GM21528 (cell line): Measurements from ENCODE around the gene GRIA4.
"Not testable (repeated sequence)": the region's sequence is repeated elsewhere in the genome, so short reads cannot be mapped to it uniquely, and the experiment has no call there.

ENCODE experiments used
- ATAC-seq: cut with Tn5 transposase; IDR thresholded peaks from one replicate; pipeline ENCODE4 v1.9.1; 2021; ENCODE audit warnings: mild to moderate bottlenecking, moderate library complexity; ENCODE audit not compliant: unreplicated experiment, low FRiP score

GRIA4 gene

GRCh38 chr11:105713696-105714095, 103.8 kb downstream of the GRIA4 start:
- no peak for ATAC-seq

GRCh38 chr11:105718641-105719040, 108.8 kb downstream of the GRIA4 start:
- ATAC-seq: no peak

- ATAC-seq: peak; percentile 68
Observed at GRCh38 chr11:105719073-105719822, 109.4 kb downstream of the GRIA4 start.

GRCh38 chr11:105720096-105720495, 110.2 kb downstream of the GRIA4 start:
- ATAC-seq: no peak

GRCh38 chr11:105723269-105723668, 113.4 kb downstream of the GRIA4 start:
- ATAC-seq: no peak

- ATAC-seq: no peak
Observed at GRCh38 chr11:105732611-105733010, 122.7 kb downstream of the GRIA4 start.

GRCh38 chr11:105734426-105734825, 124.6 kb downstream of the GRIA4 start:
- ATAC-seq: no peak

- no peak for ATAC-seq
Observed at GRCh38 chr11:105738251-105738650, 128.4 kb downstream of the GRIA4 start.

- ATAC-seq: no peak
Observed at GRCh38 chr11:105738986-105739795, 129.3 kb downstream of the GRIA4 start.

- ATAC-seq: peak; percentile 97
Observed at GRCh38 chr11:105740164-105740903, 130.5 kb downstream of the GRIA4 start.

GRCh38 chr11:105741488-105742020, 131.7 kb downstream of the GRIA4 start:
- no peak for ATAC-seq

- no peak for ATAC-seq
Observed at GRCh38 chr11:105754260-105754659, 144.4 kb downstream of the GRIA4 start.

GRCh38 chr11:105754716-105755115, 144.8 kb downstream of the GRIA4 start:
- no peak for ATAC-seq

GRCh38 chr11:105757107-105757506, 147.2 kb downstream of the GRIA4 start:
- ATAC-seq: no peak

GRCh38 chr11:105763594-105763993, 153.7 kb downstream of the GRIA4 start:
- no peak for ATAC-seq

- ATAC-seq: no peak
Observed at GRCh38 chr11:105767931-105768330, 158.1 kb downstream of the GRIA4 start.

GRCh38 chr11:105769627-105770026, 159.8 kb downstream of the GRIA4 start:
- ATAC-seq: no peak

- ATAC-seq: not testable (repeated sequence)
Observed at GRCh38 chr11:105773452-105773851, 163.6 kb downstream of the GRIA4 start.

GRCh38 chr11:105774899-105775298, 165.0 kb downstream of the GRIA4 start:
- ATAC-seq: no peak

GRCh38 chr11:105780781-105781525, 171.1 kb downstream of the GRIA4 start:
- no peak for ATAC-seq
